ENCODE measurements around the gene CILP2. TPM values are rescaled to one million over a fixed set of nuclear protein-coding genes. Genes with fewer than 3 reads are reported as not detected.

The CILP2 gene
- total RNA-seq, 1 donor from 2014 or later = 1.1 TPM

DNA sequence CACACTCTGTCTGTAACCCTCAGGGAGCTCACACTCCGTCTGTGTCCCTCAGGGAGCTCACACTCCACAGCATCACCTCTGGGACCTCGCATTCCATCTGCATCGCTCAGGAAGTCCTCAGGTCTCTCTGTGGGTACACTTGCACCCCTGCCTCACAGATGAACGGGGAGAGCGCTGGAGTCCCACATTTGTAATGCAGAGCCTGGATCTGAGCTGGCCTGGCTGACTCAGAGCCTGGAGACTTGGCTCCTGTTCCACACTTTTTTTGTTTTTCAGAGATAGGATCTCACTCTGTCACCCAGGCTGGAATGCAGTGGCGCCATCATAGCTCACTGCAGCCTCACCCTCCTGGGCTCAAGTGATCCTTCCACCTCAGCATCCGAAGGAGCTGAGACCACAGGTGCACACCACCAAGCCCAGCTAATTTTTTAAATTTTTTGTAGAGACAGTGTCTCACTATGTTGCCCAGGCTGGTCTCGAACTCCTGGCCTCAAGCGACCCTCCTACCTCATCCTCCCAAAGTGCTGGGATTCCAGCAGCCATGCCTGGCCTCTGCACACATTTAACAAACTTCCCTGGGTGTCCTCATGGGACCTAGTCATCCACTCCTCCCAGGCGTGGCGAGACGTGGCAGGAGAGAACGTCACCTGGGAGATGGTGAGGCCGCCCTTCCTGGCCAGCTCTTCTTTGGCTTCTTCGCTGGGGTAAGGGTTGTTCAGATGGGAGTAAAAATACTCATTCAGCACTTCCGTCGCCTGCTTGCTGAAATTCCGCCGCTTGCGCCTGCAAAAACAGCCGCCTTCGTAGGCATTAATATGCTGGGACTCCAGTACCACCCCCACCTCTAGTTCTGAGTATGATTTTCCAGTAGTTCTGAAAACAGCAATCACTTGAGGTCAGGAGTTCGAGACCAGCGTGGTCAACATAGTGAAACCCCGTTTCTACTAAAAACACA is 31.0 kb downstream of the CILP2 start:
- Mint-ChIP-seq H3K27ac (ENCODE audit: unreplicated experiment) (no peak overlapping the region), H3K4me3 (ENCODE audit: unreplicated experiment) (no peak overlapping the region), H3K4me1 (ENCODE audit: unreplicated experiment) (peaks cover 5% of the 10 kb centered on the region), H3K36me3 (ENCODE audit: unreplicated experiment) (no peaks in the 10 kb centered on the region), H3K27me3 (ENCODE audit: unreplicated experiment) (no peaks in the 10 kb centered on the region), H3K9me3 (ENCODE audit: unreplicated experiment) (no peaks in the 10 kb centered on the region)
- DNase-seq (ENCODE audit: extremely low spot score, unreplicated experiment) = no peak
- TF ChIP-seq, protein P1, sequence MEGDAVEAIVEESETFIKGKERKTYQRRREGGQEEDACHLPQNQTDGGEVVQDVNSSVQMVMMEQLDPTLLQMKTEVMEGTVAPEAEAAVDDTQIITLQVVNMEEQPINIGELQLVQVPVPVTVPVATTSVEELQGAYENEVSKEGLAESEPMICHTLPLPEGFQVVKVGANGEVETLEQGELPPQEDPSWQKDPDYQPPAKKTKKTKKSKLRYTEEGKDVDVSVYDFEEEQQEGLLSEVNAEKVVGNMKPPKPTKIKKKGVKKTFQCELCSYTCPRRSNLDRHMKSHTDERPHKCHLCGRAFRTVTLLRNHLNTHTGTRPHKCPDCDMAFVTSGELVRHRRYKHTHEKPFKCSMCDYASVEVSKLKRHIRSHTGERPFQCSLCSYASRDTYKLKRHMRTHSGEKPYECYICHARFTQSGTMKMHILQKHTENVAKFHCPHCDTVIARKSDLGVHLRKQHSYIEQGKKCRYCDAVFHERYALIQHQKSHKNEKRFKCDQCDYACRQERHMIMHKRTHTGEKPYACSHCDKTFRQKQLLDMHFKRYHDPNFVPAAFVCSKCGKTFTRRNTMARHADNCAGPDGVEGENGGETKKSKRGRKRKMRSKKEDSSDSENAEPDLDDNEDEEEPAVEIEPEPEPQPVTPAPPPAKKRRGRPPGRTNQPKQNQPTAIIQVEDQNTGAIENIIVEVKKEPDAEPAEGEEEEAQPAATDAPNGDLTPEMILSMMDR (IDR thresholded peaks at IDR 0.05) = no peak

DNA sequence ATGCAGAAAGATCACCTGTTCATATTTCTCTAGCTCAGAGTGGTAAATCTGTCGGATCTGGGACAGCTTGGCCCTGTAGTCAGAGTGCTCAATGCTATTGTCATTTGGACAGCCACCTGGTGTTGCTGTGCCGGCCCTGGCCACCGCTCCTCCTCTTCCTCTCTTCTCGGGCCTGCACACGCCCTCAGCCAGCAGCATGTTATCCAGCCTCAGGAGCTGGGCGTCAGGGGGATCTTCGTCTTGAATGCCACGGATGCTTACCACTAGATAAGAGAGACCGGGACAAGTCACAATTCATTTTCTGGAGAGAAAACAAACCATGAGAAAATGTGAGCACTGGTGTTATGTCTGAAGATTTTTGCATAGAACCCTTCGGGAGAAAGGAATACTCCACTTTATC is 32.5 kb downstream of the CILP2 start:
- no peak overlapping the region for H3K4me3 Mint-ChIP-seq (ENCODE audit: unreplicated experiment)
- DNase-seq (ENCODE audit: extremely low spot score, unreplicated experiment) = no peak
- H3K36me3 Mint-ChIP-seq (ENCODE audit: unreplicated experiment) = no peaks in the 10 kb centered on the region

DNA sequence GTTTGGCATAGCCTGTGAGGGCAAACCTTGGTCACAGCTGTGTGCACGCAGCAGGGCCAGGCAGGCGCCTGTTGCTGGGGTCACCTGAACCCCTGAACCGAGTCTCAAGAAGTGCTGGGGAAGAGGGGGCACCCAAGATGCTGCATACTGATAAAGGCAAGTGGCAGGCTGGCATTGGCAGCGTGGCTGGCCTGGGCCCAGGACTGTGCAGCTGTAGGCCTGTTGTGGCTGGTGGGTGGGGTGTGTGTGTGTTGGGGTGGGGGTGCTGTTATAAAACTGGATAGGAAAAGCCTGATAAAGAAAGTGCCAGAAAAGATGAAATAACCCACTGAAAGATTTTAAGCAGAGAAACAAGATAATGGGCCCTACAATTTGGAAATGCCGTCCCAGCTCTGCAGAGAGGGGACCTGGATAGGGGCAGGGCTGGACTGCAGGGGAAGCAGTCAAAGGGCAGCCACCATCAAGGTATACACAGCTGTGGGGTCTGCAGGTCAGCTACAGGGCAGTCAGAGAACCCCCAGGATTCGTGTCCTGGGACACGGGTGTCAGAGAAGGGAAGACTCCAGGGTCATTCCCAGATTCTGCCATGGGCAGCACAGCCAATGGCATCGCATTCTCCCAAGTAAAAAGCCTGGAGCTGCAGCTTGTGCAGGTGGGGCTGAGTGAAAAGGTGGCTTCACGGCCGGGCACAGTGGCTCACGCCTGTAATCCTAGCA is 33.2 kb downstream of the CILP2 start:
- H3K27ac Mint-ChIP-seq (ENCODE audit: unreplicated experiment) = no peak overlapping the region

More for the DNA sequence above, 32.5 kb downstream of the CILP2 start:
- Mint-ChIP-seq H3K9me3 (ENCODE audit: unreplicated experiment) (no peaks in the 10 kb centered on the region), H3K27me3 (ENCODE audit: unreplicated experiment) (no peaks in the 10 kb centered on the region), H3K4me1 (ENCODE audit: unreplicated experiment) (peaks cover 5% of the 10 kb centered on the region), H3K27ac (ENCODE audit: unreplicated experiment) (no peak overlapping the region)
- TF ChIP-seq, protein P1 (IDR thresholded peaks at IDR 0.05) = no peak

DNA sequence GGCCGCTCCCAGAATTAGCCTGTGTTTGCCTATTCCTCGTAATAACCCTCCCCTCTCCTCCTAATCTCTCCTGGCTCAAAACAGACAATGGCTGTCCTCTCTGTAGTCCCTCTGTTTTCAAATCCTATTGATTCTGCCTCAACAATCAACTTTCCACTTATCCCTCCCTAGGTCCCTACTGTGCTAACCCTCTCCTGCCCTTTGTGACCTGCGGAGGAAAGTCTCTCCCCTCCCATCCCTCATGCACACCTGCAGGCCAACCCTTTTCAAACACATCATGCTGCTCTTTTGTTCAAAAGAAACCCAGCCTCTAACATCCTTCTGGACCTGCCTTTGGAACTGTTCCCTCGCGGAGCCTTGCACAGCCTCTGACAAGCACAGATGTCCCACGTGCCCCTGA is 37.3 kb downstream of the CILP2 start:
- no peak overlapping the region for H3K27ac Mint-ChIP-seq (ENCODE audit: unreplicated experiment)
- no peak overlapping the region for H3K4me3 Mint-ChIP-seq (ENCODE audit: unreplicated experiment)
- no peaks in the 10 kb centered on the region for H3K4me1 Mint-ChIP-seq (ENCODE audit: unreplicated experiment)
- no peaks in the 10 kb centered on the region for H3K27me3 Mint-ChIP-seq (ENCODE audit: unreplicated experiment)
- TF ChIP-seq, protein P1 (IDR thresholded peaks at IDR 0.05) = no peak
- no peaks in the 10 kb centered on the region for H3K36me3 Mint-ChIP-seq (ENCODE audit: unreplicated experiment)
- DNase-seq (ENCODE audit: extremely low spot score, unreplicated experiment) = no peak
- no peaks in the 10 kb centered on the region for H3K9me3 Mint-ChIP-seq (ENCODE audit: unreplicated experiment)

More for the DNA sequence above, 33.2 kb downstream of the CILP2 start:
- H3K4me3 Mint-ChIP-seq (ENCODE audit: unreplicated experiment) = no peak overlapping the region
- H3K27me3 Mint-ChIP-seq (ENCODE audit: unreplicated experiment) = no peaks in the 10 kb centered on the region
- H3K36me3 Mint-ChIP-seq (ENCODE audit: unreplicated experiment) = no peaks in the 10 kb centered on the region
- TF ChIP-seq, protein P1 (IDR thresholded peaks at IDR 0.05) = no peak
- H3K4me1 Mint-ChIP-seq (ENCODE audit: unreplicated experiment) = peaks cover 3% of the 10 kb centered on the region
- DNase-seq (ENCODE audit: extremely low spot score, unreplicated experiment) = no peak
- no peaks in the 10 kb centered on the region for H3K9me3 Mint-ChIP-seq (ENCODE audit: unreplicated experiment)

DNA sequence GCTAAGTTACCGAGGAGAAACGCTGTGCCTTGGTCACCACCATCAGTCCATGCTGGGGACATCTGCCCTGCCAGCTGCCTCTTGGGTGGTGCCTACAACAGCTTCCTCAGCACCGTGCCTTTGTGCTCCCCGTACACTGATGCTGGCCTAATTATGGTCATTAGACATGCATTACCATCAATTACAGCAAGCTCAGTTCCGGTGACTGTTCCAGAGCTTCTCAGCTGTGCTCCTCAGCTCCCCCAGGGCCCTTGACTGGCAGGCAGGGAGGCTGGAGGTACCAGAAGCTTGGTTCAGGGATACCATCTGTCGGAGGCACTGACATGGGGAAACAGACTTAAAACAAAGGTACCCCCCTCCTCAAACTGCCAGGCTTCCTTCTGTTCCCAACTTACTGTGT is 40.2 kb downstream of the CILP2 start:
- Mint-ChIP-seq H3K4me3 (ENCODE audit: unreplicated experiment) (no peak overlapping the region), H3K36me3 (ENCODE audit: unreplicated experiment) (no peaks in the 10 kb centered on the region), H3K27ac (ENCODE audit: unreplicated experiment) (no peak overlapping the region), H3K27me3 (ENCODE audit: unreplicated experiment) (no peaks in the 10 kb centered on the region), H3K9me3 (ENCODE audit: unreplicated experiment) (no peaks in the 10 kb centered on the region), H3K4me1 (ENCODE audit: unreplicated experiment) (no peaks in the 10 kb centered on the region)
- TF ChIP-seq, protein P1 (IDR thresholded peaks at IDR 0.05) = no peak
- DNase-seq (ENCODE audit: extremely low spot score, unreplicated experiment) = no peak

Data from osteocyte (in vitro differentiated cells).